Liver (tissue), 9 donors: ENCODE data around the gene ZFP36L2. TPM values are rescaled to one million over a fixed set of nuclear protein-coding genes. Genes with fewer than 3 reads are reported as not detected.

Source experiments
- DNase-seq: peaks from one replicate; pipeline ENCODE4 v3.0.0-alpha.2; 2017; ENCODE audit warnings: low spot score
- H3K27ac ChIP-seq, 2 donors: one replicate each; pipeline ENCODE4 v1.7.0; 2013; ENCODE audit warnings: inconsistent platforms in 2 of 2, low read length in 2 of 2, control low read depth in 1 of 2, low read depth in 1 of 2, mild to moderate bottlenecking in 1 of 2
- H3K27me3 ChIP-seq, 4 donors: one replicate each; pipeline versions ENCODE4 v1.6.1 to v1.7.0; 2013; ENCODE audit warnings: low read length in 3 of 4, inconsistent platforms in 1 of 4, mild to moderate bottlenecking in 1 of 4, moderate library complexity in 1 of 4; ENCODE audit not compliant: control insufficient read depth in 4 of 4, insufficient read depth in 4 of 4
- H3K36me3 ChIP-seq, 4 donors: one replicate each; pipeline versions ENCODE4 v1.6.1 to v1.7.0; 2013; ENCODE audit warnings: low read length in 3 of 4, mild to moderate bottlenecking in 3 of 4, low read depth in 1 of 4, moderate library complexity in 1 of 4; ENCODE audit not compliant: control insufficient read depth in 4 of 4, insufficient read depth in 3 of 4
- H3K4me1 ChIP-seq, 4 donors: one replicate each; pipeline versions ENCODE4 v1.6.1 to v1.7.0; 2013; ENCODE audit warnings: low read length in 3 of 4, mild to moderate bottlenecking in 3 of 4, moderate library complexity in 1 of 4; ENCODE audit not compliant: control insufficient read depth in 4 of 4, insufficient read depth in 4 of 4
- H3K4me3 ChIP-seq, 3 donors: one replicate each; pipeline versions ENCODE4 v1.6.1 to v1.7.0; 2013; ENCODE audit warnings: low read length in 3 of 3, control low read depth in 1 of 3, low read depth in 1 of 3, mild to moderate bottlenecking in 1 of 3
- H3K9ac ChIP-seq, 2 donors: one replicate each; pipeline ENCODE4 v1.7.0; 2013; ENCODE audit warnings: low read length in 2 of 2, mild to moderate bottlenecking in 2 of 2, moderate library complexity in 2 of 2, control low read depth in 1 of 2, low read depth in 1 of 2
- H3K9me3 ChIP-seq, 4 donors: one replicate each; pipeline versions ENCODE4 v1.6.1 to v1.7.0; 2013; ENCODE audit warnings: low read length in 3 of 4; ENCODE audit not compliant: control insufficient read depth in 4 of 4
- FOXA1 ChIP-seq: IDR thresholded peaks from 2 replicates; pipeline ENCODE4 v1.6.1; 2016; ENCODE audit warnings: antibody characterized with exemption
- FOXA2 ChIP-seq: IDR thresholded peaks from 2 replicates; pipeline ENCODE4 v1.6.1; 2016; ENCODE audit warnings: antibody characterized with exemption
- GABPA ChIP-seq, 2 donors: IDR thresholded peaks in 1 of 2; conservative IDR thresholded peaks in 1 of 2; 2 replicates each; pipeline ENCODE4 v1.6.1; 2016; ENCODE audit warnings: antibody characterized with exemption in 2 of 2, mild to moderate bottlenecking in 1 of 2, moderate library complexity in 1 of 2
- HNF4A ChIP-seq, 2 donors: conservative IDR thresholded peaks; 2 replicates each; pipeline ENCODE4 v1.6.1; 2016; ENCODE audit warnings: antibody characterized with exemption in 2 of 2, mild to moderate bottlenecking in 2 of 2
- HNF4G ChIP-seq: IDR thresholded peaks from 2 replicates; pipeline ENCODE4 v1.6.1; 2016; ENCODE audit warnings: antibody characterized with exemption
- NR2F2 ChIP-seq: IDR thresholded peaks from 2 replicates; pipeline ENCODE4 v1.6.1; 2016; ENCODE audit warnings: antibody characterized with exemption
- RAD21 ChIP-seq, 2 donors: IDR thresholded peaks; 2 replicates each; pipeline ENCODE4 v1.6.1; 2016; ENCODE audit warnings: antibody characterized with exemption in 2 of 2, mild to moderate bottlenecking in 2 of 2
- RXRA ChIP-seq, 2 donors: IDR thresholded peaks; 2 replicates each; pipeline ENCODE4 v1.6.1; 2017 to 2018; ENCODE audit warnings: antibody characterized with exemption in 2 of 2, mild to moderate bottlenecking in 1 of 2
- YY1 ChIP-seq: IDR thresholded peaks from 2 replicates; pipeline ENCODE4 v1.6.1; 2016; ENCODE audit warnings: antibody characterized with exemption, mild to moderate bottlenecking
- WGBS: extraction: QIAGEN DNeasy Blood & Tissue Kit; methylation state at CpG from one replicate; pipeline ENCODE4 v1.1.7; 2013; 5-methylcytosine and 5-hydroxymethylcytosine counted together
- polyA plus RNA-seq, 2 donors: library from polyadenylated mRNA; stranded (reverse) in 1 of 2; unstranded in 1 of 2; fragments of 200-250 nt in 1 of 2; fragments of >200 nt in 1 of 2; fragmentation: Nextera tagmentation in 1 of 2; extraction: Ambion mirVana in 1 of 2; gene quantifications; one replicate each; pipeline versions ENCODE4 v1.2.1 to v1.2.3, GENCODE V29; 2013 to 2015
- total RNA-seq, 2 donors: library from RNA; depleted of rRNA; stranded (reverse); fragments of >200 nt; gene quantifications; one replicate each; pipeline ENCODE4 v1.2.3, GENCODE V29; 2014
- TF ChIP-seq, protein P1 (sequence below): IDR thresholded peaks from 2 replicates; pipeline ENCODE4 v1.6.1; 2016; ENCODE audit warnings: antibody characterized with exemption
- TF ChIP-seq, protein P2 (sequence below): IDR thresholded peaks from 2 replicates; pipeline ENCODE4 v1.6.1; 2016; ENCODE audit warnings: antibody characterized with exemption, mild to moderate bottlenecking
- TF ChIP-seq, protein P3 (sequence below): IDR thresholded peaks from 2 replicates; pipeline ENCODE4 v1.6.1; 2016; ENCODE audit warnings: antibody characterized with exemption
- TF ChIP-seq, protein P4 (sequence below): IDR thresholded peaks from 2 replicates; pipeline ENCODE4 v1.6.1; 2016; ENCODE audit warnings: antibody characterized with exemption
- TF ChIP-seq, protein P5 (sequence below): fragments of 150-350 bp; IDR thresholded peaks from 2 replicates; pipeline ENCODE4 v1.5.1; 2017; ENCODE audit warnings: improper control_type of control experiment, low read depth, low read length; ENCODE audit not compliant: missing input control
- donor health status: healthy.
- donor health status: healthy.
- donor health status: healthy.
- donor health status: healthy.
- donor health status: healthy.

Gene ZFP36L2
- total and polyA plus RNA-seq, 4 donors, result 10.3 to 26.8 (median 18.9) TPM

DNA sequence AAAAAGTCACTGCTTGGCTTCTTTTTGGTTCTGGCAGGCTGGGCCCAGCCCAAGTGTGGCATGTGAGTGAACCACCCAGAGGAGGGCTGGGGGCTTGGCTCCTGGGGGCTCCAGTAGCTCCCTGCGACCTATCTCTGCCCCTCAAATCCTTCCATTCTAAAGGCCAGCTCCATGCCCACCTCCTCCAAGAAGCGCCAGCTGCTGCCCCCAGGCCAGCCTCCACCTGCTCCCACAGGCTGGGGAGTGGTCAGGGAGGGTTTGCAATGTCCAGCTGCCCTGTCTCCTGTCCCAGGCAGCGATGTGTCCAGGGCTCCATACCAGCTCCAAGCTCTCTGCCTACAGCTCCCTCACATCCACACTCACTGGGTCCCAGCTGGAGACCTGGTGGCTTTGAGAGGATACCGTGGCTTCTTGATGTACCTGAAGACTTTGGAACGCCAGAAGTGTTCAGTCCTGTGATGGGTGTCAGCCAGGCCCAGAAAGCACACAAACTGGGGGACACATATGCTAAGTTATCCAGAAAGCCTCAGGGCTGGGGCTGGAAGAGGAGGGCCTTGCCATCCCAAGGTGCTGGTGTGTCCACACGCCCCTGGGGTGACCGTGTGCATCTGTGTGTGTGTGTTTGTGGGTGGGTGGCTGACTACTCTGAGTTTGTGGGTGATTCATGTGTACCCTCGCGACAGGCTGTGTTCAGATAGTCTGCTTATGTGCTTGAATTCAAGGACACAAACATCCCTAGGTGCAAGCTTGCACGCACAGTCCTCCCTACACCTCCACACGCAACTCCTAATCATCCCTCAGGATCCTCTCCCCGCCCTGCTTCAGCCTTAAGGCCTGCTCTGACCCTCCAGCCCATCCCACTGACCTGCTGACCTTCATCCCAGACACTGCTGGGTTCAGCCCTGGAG lies 33.4 kb downstream of the ZFP36L2 start:
- no peak for TF ChIP-seq FOXA2
- TF ChIP-seq, protein P1, sequence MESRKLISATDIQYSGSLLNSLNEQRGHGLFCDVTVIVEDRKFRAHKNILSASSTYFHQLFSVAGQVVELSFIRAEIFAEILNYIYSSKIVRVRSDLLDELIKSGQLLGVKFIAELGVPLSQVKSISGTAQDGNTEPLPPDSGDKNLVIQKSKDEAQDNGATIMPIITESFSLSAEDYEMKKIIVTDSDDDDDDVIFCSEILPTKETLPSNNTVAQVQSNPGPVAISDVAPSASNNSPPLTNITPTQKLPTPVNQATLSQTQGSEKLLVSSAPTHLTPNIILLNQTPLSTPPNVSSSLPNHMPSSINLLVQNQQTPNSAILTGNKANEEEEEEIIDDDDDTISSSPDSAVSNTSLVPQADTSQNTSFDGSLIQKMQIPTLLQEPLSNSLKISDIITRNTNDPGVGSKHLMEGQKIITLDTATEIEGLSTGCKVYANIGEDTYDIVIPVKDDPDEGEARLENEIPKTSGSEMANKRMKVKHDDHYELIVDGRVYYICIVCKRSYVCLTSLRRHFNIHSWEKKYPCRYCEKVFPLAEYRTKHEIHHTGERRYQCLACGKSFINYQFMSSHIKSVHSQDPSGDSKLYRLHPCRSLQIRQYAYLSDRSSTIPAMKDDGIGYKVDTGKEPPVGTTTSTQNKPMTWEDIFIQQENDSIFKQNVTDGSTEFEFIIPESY, result no peak
- no peak for TF ChIP-seq RXRA (IDR thresholded peaks at IDR 0.05)
- TF ChIP-seq, protein P2, sequence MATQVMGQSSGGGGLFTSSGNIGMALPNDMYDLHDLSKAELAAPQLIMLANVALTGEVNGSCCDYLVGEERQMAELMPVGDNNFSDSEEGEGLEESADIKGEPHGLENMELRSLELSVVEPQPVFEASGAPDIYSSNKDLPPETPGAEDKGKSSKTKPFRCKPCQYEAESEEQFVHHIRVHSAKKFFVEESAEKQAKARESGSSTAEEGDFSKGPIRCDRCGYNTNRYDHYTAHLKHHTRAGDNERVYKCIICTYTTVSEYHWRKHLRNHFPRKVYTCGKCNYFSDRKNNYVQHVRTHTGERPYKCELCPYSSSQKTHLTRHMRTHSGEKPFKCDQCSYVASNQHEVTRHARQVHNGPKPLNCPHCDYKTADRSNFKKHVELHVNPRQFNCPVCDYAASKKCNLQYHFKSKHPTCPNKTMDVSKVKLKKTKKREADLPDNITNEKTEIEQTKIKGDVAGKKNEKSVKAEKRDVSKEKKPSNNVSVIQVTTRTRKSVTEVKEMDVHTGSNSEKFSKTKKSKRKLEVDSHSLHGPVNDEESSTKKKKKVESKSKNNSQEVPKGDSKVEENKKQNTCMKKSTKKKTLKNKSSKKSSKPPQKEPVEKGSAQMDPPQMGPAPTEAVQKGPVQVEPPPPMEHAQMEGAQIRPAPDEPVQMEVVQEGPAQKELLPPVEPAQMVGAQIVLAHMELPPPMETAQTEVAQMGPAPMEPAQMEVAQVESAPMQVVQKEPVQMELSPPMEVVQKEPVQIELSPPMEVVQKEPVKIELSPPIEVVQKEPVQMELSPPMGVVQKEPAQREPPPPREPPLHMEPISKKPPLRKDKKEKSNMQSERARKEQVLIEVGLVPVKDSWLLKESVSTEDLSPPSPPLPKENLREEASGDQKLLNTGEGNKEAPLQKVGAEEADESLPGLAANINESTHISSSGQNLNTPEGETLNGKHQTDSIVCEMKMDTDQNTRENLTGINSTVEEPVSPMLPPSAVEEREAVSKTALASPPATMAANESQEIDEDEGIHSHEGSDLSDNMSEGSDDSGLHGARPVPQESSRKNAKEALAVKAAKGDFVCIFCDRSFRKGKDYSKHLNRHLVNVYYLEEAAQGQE, result no peak
- TF ChIP-seq NR2F2, result no peak
- no peak for TF ChIP-seq RAD21 (IDR thresholded peaks at IDR 0.05)
- Histone ChIP-seq H3K9me3 (no peaks in the 10 kb centered on the region), H3K4me1 (peaks cover 6 to 31% (median 24%) of the 10 kb centered on the region in 4 donors), H3K27ac (peak overlapping the region; percentile 61 to 87), H3K4me3 (no peak overlapping the region), H3K9ac (peak overlapping the region in 1 of 2 donors; percentile 6), H3K27me3 (no peaks in the 10 kb centered on the region), H3K36me3 (no peaks in the 10 kb centered on the region)
- 88% methylated on average over 12 of the region's 12 CpGs for WGBS
- DNase-seq, result no peak

DNA sequence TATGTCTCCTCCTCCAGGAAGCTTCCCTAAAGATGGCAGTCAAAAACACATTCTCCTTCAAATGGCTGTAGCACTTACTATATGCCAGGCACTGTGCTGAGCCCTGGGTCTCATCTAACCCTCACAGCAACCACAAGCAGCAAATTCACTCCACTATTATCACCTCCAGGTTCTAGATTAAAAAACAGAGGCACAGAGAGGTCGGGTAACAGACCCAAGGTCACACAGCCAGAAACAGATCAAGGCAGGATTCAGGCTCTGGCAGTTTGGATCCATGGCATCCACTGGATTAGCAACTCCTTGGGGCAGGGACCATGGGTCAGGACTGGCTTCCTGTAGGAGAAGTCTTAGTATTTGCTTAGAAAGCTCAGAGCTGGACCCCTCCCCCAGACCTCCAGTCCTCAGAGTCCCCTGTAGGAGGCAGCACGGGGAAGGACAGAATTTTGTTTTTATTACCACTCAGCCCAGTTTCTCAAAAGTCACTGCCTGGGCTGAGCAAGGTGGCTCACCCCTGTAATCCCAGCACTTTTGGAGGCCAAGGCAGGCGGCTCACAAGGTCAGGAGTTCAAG lies 34.4 kb downstream of the ZFP36L2 start:
- no peak overlapping the region for H3K9ac ChIP-seq
- H3K9me3 ChIP-seq, result no peaks in the 10 kb centered on the region
- no peak overlapping the region for H3K4me3 ChIP-seq
- no peaks in the 10 kb centered on the region for H3K36me3 ChIP-seq
- peaks cover 6 to 31% (median 24%) of the 10 kb centered on the region in 4 donors for H3K4me1 ChIP-seq
- no peak for TF ChIP-seq FOXA2
- TF ChIP-seq, protein P2, result no peak
- TF ChIP-seq RXRA (IDR thresholded peaks at IDR 0.05), result no peak
- TF ChIP-seq, protein P3, sequence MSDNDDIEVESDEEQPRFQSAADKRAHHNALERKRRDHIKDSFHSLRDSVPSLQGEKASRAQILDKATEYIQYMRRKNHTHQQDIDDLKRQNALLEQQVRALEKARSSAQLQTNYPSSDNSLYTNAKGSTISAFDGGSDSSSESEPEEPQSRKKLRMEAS, result no peak
- TF ChIP-seq FOXA1, result no peak
- TF ChIP-seq NR2F2, result no peak
- no peak for TF ChIP-seq GABPA (IDR thresholded peaks at IDR 0.05 in 1 of 2, conservative IDR thresholded peaks at IDR 0.05 in 1 of 2)
- TF ChIP-seq, protein P4, sequence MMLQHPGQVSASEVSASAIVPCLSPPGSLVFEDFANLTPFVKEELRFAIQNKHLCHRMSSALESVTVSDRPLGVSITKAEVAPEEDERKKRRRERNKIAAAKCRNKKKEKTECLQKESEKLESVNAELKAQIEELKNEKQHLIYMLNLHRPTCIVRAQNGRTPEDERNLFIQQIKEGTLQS, result no peak
- no peak for TF ChIP-seq YY1
- TF ChIP-seq HNF4A (conservative IDR thresholded peaks at IDR 0.05), result no peak
- TF ChIP-seq HNF4G, result no peak
- TF ChIP-seq, protein P5, sequence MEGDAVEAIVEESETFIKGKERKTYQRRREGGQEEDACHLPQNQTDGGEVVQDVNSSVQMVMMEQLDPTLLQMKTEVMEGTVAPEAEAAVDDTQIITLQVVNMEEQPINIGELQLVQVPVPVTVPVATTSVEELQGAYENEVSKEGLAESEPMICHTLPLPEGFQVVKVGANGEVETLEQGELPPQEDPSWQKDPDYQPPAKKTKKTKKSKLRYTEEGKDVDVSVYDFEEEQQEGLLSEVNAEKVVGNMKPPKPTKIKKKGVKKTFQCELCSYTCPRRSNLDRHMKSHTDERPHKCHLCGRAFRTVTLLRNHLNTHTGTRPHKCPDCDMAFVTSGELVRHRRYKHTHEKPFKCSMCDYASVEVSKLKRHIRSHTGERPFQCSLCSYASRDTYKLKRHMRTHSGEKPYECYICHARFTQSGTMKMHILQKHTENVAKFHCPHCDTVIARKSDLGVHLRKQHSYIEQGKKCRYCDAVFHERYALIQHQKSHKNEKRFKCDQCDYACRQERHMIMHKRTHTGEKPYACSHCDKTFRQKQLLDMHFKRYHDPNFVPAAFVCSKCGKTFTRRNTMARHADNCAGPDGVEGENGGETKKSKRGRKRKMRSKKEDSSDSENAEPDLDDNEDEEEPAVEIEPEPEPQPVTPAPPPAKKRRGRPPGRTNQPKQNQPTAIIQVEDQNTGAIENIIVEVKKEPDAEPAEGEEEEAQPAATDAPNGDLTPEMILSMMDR, result no peak
- TF ChIP-seq RAD21 (IDR thresholded peaks at IDR 0.05), result no peak
- 82% methylated on average over 3 of the region's 3 CpGs for WGBS
- no peak for DNase-seq
- H3K27me3 ChIP-seq, result no peaks in the 10 kb centered on the region
- no peak overlapping the region for H3K27ac ChIP-seq
